AML-193 (cell line): ENCODE data around the gene SURF2.
"Not testable (repeated sequence)": the region's sequence is repeated elsewhere in the genome, so short reads cannot be mapped to it uniquely, and the experiment has no call there.

Experiments used
- DNase-seq, 2 experiments: peaks; one replicate each; lab custom pipeline; 2025; lab: John Stamatoyannopoulos, UW

The SURF2 gene

GRCh38 chr9:133377280-133377679 lies 20.9 kb downstream of the SURF2 start:
- not testable (repeated sequence) for DNase-seq

- DNase-seq: no peak
Observed at GRCh38 chr9:133377721-133378216, 21.4 kb downstream of the SURF2 start.

- no peak for DNase-seq
Observed at GRCh38 chr9:133378408-133378962, 22.1 kb downstream of the SURF2 start.

- DNase-seq: no peak
Observed at GRCh38 chr9:133379153-133380086, 23.1 kb downstream of the SURF2 start.

GRCh38 chr9:133380734-133381133 lies 24.4 kb downstream of the SURF2 start:
- no peak for DNase-seq

- DNase-seq: no peak
Observed at GRCh38 chr9:133382507-133383141, 26.3 kb downstream of the SURF2 start.

- no peak for DNase-seq
Observed at GRCh38 chr9:133383438-133383837, 27.1 kb downstream of the SURF2 start.

- DNase-seq: no peak
Observed at GRCh38 chr9:133384736-133385321, 28.5 kb downstream of the SURF2 start.

GRCh38 chr9:133385452-133385851 lies 29.1 kb downstream of the SURF2 start:
- DNase-seq: no peak

GRCh38 chr9:133386338-133386737 lies 30.0 kb downstream of the SURF2 start:
- no peak for DNase-seq

- no peak for DNase-seq
Observed at GRCh38 chr9:133387680-133388079, 31.3 kb downstream of the SURF2 start.

GRCh38 chr9:133389025-133389557 lies 32.7 kb downstream of the SURF2 start:
- DNase-seq: no peak

- no peak for DNase-seq
Observed at GRCh38 chr9:133389562-133389961, 33.2 kb downstream of the SURF2 start.

- DNase-seq: no peak
Observed at GRCh38 chr9:133390713-133391112, 34.4 kb downstream of the SURF2 start.

- DNase-seq: not testable (repeated sequence)
Observed at GRCh38 chr9:133391449-133391848, 35.1 kb downstream of the SURF2 start.

- DNase-seq: not testable (repeated sequence)
Observed at GRCh38 chr9:133392308-133392707, 36.0 kb downstream of the SURF2 start.

GRCh38 chr9:133393399-133393798 lies 37.0 kb downstream of the SURF2 start:
- DNase-seq: no peak

- DNase-seq: no peak
Observed at GRCh38 chr9:133394687-133395271, 38.4 kb downstream of the SURF2 start.

GRCh38 chr9:133396952-133397351 lies 40.6 kb downstream of the SURF2 start:
- DNase-seq: no peak

- DNase-seq: no peak
Observed at GRCh38 chr9:133397370-133397769, 41.0 kb downstream of the SURF2 start.

GRCh38 chr9:133397895-133398294 lies 41.5 kb downstream of the SURF2 start:
- DNase-seq: no peak

GRCh38 chr9:133400292-133400691 lies 43.9 kb downstream of the SURF2 start:
- DNase-seq: no peak
